ENCODE data around the gene CCND2.

CCND2 gene

GRCh38 chr12:4293299-4293965 lies 19.9 kb downstream of the CCND2 start:
- no peak for DNase-seq

- DNase-seq: no peak
Measured at GRCh38 chr12:4293966-4294505, 20.5 kb downstream of the CCND2 start.

- no peak for DNase-seq
Measured at GRCh38 chr12:4296751-4297150, 23.2 kb downstream of the CCND2 start.

DNA sequence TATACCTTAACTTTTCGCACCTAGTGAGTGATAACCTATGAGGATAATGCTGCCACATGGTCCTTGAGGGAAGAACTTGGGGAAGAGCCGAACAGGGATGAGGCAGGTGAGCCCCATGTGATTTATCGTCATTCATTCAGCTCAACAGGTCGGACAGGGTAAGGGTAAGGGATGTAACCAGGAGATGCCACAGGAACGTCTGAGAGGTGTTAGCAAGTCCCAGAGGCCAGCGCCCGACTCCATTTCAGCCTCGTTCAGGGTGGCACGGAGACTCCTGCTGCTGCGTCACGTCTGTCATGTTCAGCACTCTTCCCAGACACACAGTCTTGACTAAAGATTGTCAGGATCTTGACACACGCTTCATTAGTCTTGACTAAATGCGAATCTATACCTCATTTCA lies 24.1 kb downstream of the CCND2 start:
- DNase-seq: no peak

- DNase-seq: no peak
Measured at GRCh38 chr12:4300883-4301282, 27.3 kb downstream of the CCND2 start.

DNA sequence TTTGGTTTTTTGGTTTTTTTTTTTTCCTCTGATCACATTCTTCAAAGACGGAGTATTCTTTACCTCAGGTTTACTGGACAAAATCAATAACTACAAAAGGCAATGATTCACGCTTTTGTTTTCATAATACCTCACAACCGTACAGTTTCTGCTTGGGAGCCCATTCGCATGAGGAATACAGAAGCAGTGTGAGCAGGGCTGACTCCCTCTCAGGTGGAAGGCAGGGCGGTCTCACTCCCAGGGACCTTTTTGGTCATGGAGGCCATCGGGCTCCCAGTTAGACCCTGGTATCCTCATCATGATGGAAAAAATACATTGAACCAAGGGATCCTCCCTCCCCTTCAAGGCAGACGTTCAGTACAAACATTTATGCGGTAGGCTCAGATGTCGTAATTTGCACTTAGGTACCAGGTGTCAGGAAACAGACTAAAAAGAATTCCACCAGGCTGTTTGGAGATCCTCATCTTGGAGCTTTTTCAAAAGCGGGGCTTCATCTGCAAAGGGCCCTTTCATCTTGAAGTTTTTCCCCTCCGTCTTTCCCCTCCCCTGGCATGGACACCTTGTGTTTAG lies 28.5 kb downstream of the CCND2 start:
- no peak for DNase-seq

DNA sequence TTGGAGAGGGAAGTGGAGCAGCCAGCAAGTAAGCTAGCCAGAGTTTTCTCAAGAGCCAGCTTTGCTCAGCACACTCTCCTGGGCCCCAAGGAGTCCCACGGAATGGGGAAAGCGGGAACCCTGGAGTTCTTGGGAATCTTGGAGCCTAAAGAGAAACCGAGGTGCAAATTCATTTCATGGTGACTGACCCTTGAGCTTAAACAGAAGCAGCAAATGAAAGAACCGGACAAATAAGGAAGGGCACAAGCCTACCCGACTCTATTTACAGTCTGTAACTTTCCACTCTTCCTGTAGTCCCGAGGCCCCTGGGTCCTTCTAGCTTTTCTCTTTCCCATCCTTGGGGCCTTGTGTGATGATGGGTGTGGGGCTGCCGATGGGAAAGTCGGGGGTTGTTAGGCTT lies 29.3 kb downstream of the CCND2 start:
- no peak for DNase-seq

DNA sequence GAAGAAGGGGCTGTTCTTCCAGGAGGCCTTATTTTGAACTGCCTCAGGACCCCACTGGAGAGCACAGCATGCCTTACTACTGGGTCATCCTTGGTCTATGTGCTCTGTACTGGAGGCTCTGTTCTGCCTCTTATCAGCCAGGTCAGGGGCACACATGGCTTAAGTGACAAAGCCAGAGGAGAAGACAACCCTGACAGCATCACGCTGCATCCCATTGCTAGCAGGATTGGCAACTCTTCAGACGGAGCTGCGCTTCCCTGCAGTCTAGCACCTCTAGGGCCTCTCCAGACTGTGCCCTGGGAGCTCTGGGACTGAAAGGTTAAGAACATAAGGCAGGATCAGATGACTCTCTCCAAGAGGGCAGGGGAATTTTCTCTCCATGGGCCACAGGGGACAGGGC lies 30.2 kb downstream of the CCND2 start:
- DNase-seq: no peak

- peak; percentile 65 for DNase-seq
Measured at GRCh38 chr12:4307593-4308333, 34.2 kb downstream of the CCND2 start.

- DNase-seq: no peak
Measured at GRCh38 chr12:4308334-4308950, 34.9 kb downstream of the CCND2 start.

DNA sequence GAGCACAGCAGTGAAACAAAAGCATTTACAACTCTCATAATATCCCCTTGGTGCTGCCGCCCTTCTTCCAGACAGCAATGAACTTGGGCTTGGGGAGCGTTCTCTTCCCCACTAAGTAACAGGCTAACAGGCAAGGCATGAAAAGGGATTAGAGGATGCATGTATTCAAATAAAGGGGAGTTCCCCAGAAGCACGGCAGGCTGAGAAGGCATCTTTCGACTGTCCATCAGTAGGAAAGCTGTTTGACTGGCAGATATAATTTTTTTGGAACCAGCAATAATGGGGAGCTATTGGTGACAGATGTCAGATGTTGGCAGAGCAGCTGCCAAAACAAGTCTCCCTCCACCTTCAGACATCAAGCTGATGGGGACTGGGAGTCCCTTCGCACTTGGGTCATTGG lies 38.2 kb downstream of the CCND2 start:
- DNase-seq: no peak

GRCh38 chr12:4312251-4312650 lies 38.7 kb downstream of the CCND2 start:
- no peak for DNase-seq

DNA sequence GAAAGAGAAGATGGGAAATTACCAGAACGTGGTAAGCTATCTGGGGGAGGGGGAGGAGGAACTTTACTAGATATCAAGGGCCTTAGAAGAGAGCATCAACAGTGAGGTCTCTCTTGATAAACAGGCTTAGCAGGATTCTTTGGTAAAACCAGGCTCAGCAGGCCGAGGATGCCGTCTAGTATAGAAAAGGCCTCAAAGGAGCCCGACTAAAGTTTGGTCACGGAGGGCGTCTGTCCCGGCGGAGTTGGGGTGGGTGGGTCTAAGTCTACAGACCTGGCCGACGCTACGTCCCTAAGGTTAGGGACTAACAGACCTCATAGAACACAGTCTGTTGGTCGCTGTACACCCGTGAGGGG lies 46.9 kb downstream of the CCND2 start:
- no peak for DNase-seq

GRCh38 chr12:4320853-4321701 lies 47.5 kb downstream of the CCND2 start, which contains the start of gene TIGAR:
Gene TIGAR, plus strand, starts transcription at chr12:4321213. Its CDS starts 59 bp downstream, at chr12:4321272.
- DNase-seq: peak; percentile 95

DNA sequence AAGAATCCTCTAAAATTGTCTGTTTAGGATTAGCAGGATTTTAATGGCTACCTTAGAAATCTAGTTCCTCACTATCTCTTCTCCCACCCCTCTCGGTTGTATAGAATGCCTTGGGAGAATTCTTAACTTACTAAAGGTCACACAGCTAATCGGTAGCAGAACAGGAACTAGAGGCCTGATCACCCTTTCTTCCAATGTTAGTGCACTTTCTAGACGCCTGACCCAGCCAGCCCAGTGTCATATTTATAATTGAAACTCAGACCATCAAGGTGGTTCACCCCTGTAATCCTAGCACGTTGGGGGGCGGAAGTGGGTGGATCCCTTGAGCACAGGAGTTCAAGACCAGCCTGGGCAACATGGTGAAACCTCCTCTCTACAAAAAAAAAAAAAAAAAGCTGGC lies 49.2 kb downstream of the CCND2 start:
- DNase-seq: no peak

All from fibroblast of skin of scalp (primary cell).